ENCODE data around the gene IDH2.
A peak's percentile ranks its signal among the peaks of the same experiment; 100 is the strongest.
"Not testable (repeated sequence)": the region's sequence is repeated elsewhere in the genome, so short reads cannot be mapped to it uniquely, and the experiment has no call there.

IDH2 gene

DNA sequence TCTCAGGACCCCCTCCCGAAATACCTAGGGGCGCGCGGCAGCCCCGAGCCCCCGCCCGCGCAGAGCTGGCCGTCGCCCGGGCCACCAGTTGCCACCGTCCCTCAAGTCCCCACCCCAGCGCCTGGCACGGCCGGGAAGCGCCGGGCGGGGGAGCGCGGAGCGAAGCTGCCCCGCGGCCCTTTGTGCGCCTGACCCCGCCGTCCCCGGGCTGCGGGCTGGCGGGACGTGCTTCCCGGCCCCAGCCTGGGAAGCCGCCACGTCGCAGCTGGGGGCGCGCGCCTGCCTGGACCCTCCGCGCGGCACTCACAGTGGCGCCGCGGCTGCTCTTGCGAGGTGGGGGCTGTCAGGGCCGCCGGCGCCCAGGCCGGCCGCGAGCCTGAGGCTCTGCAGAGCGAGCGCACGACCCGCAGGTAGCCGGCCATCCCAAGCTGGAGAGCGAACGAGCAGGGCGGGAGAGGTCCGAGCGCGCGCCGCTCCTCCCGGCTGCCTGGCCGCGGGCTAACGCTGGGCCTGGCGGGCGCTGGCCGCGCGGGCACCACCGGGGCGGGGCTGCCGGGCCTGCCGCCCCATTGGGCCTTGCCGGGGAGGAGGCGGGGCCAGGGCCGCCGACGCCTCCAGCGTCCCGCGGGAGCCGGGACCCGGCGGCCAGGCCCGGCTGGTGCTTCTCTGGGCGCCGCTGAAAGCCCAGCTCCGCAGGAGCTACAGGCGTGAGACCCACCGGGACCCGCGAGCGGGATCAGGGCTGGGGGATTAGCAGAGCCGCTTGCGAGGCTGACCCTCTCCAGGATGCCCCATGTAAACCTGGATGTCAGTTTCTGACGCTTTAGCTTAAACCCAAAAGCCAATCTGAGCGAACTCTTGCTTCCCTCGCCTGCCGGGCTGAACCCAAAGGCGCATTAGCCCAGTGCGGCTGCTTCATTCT, at the start of gene IDH2:
TSS of gene IDH2 (minus strand) at position 500 of the 922 bp plus-strand sequence. CDS start at position 422, 78 bp downstream.
- peak within 1 kb of the TSS; percentile 88 for H3K4me2 ChIP-seq (ENCODE audit: low read length)
- H3K4me1 ChIP-seq = peaks cover 17% of the 10 kb centered on the region
- H3K79me2 ChIP-seq = no peaks in the 10 kb centered on the region
- peak within 1 kb of the TSS; percentile 88 for H2AFZ ChIP-seq
- no peaks in the 10 kb centered on the region for H3K9me3 ChIP-seq (ENCODE audit: control insufficient read depth, low read length)
- H3K36me3 ChIP-seq (ENCODE audit: control insufficient read depth, insufficient read depth, low read length) = no peaks in the 10 kb centered on the region
- TF ChIP-seq, protein P1, sequence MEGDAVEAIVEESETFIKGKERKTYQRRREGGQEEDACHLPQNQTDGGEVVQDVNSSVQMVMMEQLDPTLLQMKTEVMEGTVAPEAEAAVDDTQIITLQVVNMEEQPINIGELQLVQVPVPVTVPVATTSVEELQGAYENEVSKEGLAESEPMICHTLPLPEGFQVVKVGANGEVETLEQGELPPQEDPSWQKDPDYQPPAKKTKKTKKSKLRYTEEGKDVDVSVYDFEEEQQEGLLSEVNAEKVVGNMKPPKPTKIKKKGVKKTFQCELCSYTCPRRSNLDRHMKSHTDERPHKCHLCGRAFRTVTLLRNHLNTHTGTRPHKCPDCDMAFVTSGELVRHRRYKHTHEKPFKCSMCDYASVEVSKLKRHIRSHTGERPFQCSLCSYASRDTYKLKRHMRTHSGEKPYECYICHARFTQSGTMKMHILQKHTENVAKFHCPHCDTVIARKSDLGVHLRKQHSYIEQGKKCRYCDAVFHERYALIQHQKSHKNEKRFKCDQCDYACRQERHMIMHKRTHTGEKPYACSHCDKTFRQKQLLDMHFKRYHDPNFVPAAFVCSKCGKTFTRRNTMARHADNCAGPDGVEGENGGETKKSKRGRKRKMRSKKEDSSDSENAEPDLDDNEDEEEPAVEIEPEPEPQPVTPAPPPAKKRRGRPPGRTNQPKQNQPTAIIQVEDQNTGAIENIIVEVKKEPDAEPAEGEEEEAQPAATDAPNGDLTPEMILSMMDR (IDR thresholded peaks at IDR 0.05) = no peak
- no peaks in the 10 kb centered on the region for H3K27me3 ChIP-seq (ENCODE audit: control insufficient read depth, insufficient read depth, low read length)
- H3K27ac ChIP-seq = peak within 1 kb of the TSS; percentile 83
- H3K9ac ChIP-seq = peak within 1 kb of the TSS; percentile 19
- peak within 1 kb of the TSS; percentile 71 for H3K4me3 ChIP-seq (ENCODE audit: low read depth, low read length)

DNA sequence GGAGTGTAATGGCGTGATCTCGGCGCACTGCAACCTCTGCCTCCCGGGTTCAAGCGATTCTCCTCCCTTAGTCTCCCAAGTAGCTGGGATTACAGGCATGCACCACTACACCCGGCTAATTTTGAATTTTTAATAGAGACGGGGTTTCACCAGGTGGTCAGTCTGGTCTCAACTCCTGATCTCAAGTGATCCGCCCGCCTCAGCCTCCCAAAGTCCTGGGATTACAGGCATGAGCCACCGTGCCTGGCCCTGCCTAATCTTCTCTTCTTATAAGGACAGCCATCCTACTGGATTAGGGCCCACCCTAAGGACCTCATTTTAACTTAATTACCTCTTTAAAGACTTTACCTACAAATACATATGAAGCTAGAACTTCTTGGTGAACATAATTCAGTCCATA, 48.3 kb upstream of the IDH2 start:
- H3K4me3 ChIP-seq (ENCODE audit: low read depth, low read length); H3K9me3 ChIP-seq (ENCODE audit: control insufficient read depth, low read length); H3K4me1 ChIP-seq; H3K9ac ChIP-seq; H3K79me2 ChIP-seq; H3K36me3 ChIP-seq (ENCODE audit: control insufficient read depth, insufficient read depth, low read length); H2AFZ ChIP-seq; H3K4me2 ChIP-seq (ENCODE audit: low read length); H3K27ac ChIP-seq; H3K27me3 ChIP-seq (ENCODE audit: control insufficient read depth, insufficient read depth, low read length): not testable (repeated sequence)

DNA sequence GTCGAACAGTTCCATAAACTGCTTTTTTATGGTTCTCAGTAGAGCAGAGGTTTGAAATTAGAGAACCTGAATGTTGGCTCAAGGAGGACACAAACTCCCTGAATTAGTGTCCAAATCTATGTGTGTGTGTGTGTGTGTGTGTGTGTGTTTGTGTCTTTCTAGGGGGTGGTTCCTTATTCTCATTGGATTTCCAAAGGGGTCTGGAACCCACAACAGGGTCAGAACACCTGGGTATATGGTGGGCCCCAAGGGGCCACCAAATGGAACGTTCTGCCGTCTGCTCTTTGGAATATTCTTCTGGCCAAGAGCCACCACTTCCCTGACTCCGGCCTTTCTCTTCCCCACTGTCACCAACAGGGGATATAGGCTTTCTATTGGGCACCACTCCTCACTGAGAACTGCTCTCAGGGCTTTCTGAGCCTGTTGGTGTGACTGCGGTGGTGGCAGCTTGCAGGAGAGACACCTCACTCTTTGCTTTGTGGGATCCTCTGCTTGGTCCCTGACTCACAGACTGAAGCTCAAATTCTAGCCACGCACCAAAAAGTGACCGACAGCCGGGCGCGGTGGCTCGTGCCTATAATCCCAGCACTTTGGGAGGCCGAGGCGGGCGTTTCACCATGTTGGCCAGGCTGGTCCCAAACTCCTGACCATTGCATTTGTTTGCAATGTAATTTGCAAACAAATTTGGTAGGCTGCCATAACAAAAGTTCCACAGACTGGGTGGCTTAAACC, 47.5 kb upstream of the IDH2 start:
- Histone ChIP-seq H3K9ac (no peak overlapping the region), H3K4me1 (no peaks in the 10 kb centered on the region), H3K36me3 (ENCODE audit: control insufficient read depth, insufficient read depth, low read length) (no peaks in the 10 kb centered on the region), H3K27ac (no peak overlapping the region), H3K27me3 (ENCODE audit: control insufficient read depth, insufficient read depth, low read length) (no peaks in the 10 kb centered on the region), H3K4me2 (ENCODE audit: low read length) (no peak overlapping the region), H3K79me2 (no peaks in the 10 kb centered on the region), H3K4me3 (ENCODE audit: low read depth, low read length) (no peak overlapping the region), H2AFZ (peak overlapping the region; percentile 68), H3K9me3 (ENCODE audit: control insufficient read depth, low read length) (no peaks in the 10 kb centered on the region)
- TF ChIP-seq, protein P1 (IDR thresholded peaks at IDR 0.05) = no peak

DNA sequence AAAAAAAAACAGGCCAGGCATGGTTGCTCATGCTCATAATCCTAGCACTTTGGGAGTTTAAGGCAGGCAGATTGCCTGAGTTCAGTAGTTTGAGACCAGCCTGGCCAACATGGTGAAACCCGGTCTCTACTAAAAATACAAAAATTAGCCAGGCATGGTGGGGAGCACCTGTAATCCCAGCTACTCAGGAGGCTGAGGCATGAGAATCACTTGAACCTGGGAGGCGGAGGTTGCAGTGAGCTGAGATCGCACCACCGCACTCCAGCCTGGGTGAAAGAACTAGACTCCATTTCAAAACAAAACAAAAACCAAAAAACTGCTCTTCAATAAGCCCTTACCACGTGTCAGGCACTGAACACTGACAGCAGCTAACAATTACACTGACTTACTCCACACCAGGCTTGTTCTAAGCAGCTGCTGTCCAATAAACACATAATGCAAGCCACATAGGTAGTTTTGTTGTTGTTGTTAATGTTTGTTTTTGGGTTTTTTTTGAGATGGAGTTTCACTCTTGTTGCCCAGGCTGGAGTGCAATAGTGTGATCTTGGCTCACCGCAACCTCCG, 44.0 kb upstream of the IDH2 start:
- not testable (repeated sequence) for H3K36me3 ChIP-seq (ENCODE audit: control insufficient read depth, insufficient read depth, low read length); H3K79me2 ChIP-seq; H3K27ac ChIP-seq; H2AFZ ChIP-seq; H3K4me2 ChIP-seq (ENCODE audit: low read length); H3K4me1 ChIP-seq; H3K9ac ChIP-seq; H3K9me3 ChIP-seq (ENCODE audit: control insufficient read depth, low read length); H3K4me3 ChIP-seq (ENCODE audit: low read depth, low read length); H3K27me3 ChIP-seq (ENCODE audit: control insufficient read depth, insufficient read depth, low read length)

DNA sequence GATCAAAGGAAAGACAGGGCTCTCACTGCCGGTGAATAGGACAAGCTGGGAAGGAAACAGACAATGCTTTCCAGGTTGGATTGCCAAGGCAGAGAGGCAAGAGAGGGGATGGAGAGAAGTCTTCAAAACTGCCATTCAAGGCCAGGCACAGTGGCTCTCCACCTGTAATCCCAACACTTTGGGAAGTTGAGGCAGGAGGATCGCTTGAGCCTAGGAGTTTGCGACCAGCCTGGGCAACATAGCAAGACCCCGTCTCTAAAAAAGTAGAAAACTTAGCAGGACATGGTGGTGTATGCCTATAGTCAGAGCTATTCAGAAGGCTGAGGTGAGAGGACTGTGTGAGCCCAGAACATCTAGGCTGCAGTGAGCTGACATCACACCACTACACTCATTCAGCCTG, 43.5 kb upstream of the IDH2 start:
- TF ChIP-seq, protein P1 (IDR thresholded peaks at IDR 0.05) = no peak
- H3K4me2 ChIP-seq (ENCODE audit: low read length) = no peak overlapping the region
- no peak overlapping the region for H2AFZ ChIP-seq
- H3K79me2 ChIP-seq = no peaks in the 10 kb centered on the region
- no peak overlapping the region for H3K9ac ChIP-seq
- H3K4me3 ChIP-seq (ENCODE audit: low read depth, low read length) = no peak overlapping the region
- no peak overlapping the region for H3K27ac ChIP-seq
- H3K4me1 ChIP-seq = no peaks in the 10 kb centered on the region
- no peaks in the 10 kb centered on the region for H3K9me3 ChIP-seq (ENCODE audit: control insufficient read depth, low read length)
- H3K27me3 ChIP-seq (ENCODE audit: control insufficient read depth, insufficient read depth, low read length) = no peaks in the 10 kb centered on the region
- H3K36me3 ChIP-seq (ENCODE audit: control insufficient read depth, insufficient read depth, low read length) = no peaks in the 10 kb centered on the region

Measured in parathyroid adenoma (tissue), 2 donors.